Measurements from ENCODE around the gene HSD17B13. TPM values are rescaled to one million over a fixed set of nuclear protein-coding genes. Genes with fewer than 3 reads are reported as not detected.

HSD17B13 gene
- total and polyA plus RNA-seq, 12 donors: 0.10 to 0.83 (median 0.36) TPM; not detected in 3

GRCh38 chr4:87283151-87283550 is 39.5 kb downstream of the HSD17B13 start:
- Histone ChIP-seq H3K27me3 (no peaks in the 10 kb centered on the region), H3K4me1 (peaks cover 0 to 5% (median 0%) of the 10 kb centered on the region in 9 donors), H3K9me3 (peaks cover 0 to 36% (median 9%) of the 10 kb centered on the region in 11 donors), H3K27ac (no peak overlapping the region), H3K36me3 (no peaks in the 10 kb centered on the region), H3K4me3 (no peak overlapping the region)
- intact Hi-C loops (cut with DNase I): no loop called here
- DNase-seq (no peak), ATAC-seq (no peak)
- 70 to 76% methylated on average over 3 of the region's 3 CpGs for WGBS, 2 donors
- no peak for TF ChIP-seq CTCF (IDR thresholded peaks at IDR 0.05)

- peaks cover 0 to 30% (median 9%) of the 10 kb centered on the region in 11 donors for H3K9me3 ChIP-seq
- no peak for TF ChIP-seq CTCF (IDR thresholded peaks at IDR 0.05)
- no peaks in the 10 kb centered on the region for H3K36me3 ChIP-seq
- no peak for DNase-seq
- no peak overlapping the region for H3K27ac ChIP-seq
- ATAC-seq: no peak
- H3K27me3 ChIP-seq: no peaks in the 10 kb centered on the region
- intact Hi-C loops (cut with DNase I): no loop called here
- H3K4me1 ChIP-seq: peaks cover 0 to 10% (median 0%) of the 10 kb centered on the region in 9 donors
- 79 to 84% methylated on average over 1 of the region's 1 CpG for WGBS, 2 donors
- H3K4me3 ChIP-seq: no peak overlapping the region
Measured at GRCh38 chr4:87281603-87282002, 41.1 kb downstream of the HSD17B13 start.

- no peak for DNase-seq
- intact Hi-C loops (cut with DNase I): loop anchor here in 5 of 10 donors (10.0 kb wide), 3 partner anchors 186 to 566 kb away; partner anchors contain the start of gene MEPE (in 1 of the 5)
- Histone ChIP-seq H3K27ac (peak overlapping the region in 1 of 10 donors; percentile 5), H3K36me3 (no peaks in the 10 kb centered on the region), H3K27me3 (no peaks in the 10 kb centered on the region), H3K4me3 (no peak overlapping the region), H3K4me1 (peaks cover 0 to 10% (median 0%) of the 10 kb centered on the region in 9 donors), H3K9me3 (peaks cover 0 to 4% (median 0%) of the 10 kb centered on the region in 11 donors)
- TF ChIP-seq CTCF (IDR thresholded peaks at IDR 0.05): no peak
- 62 to 67% methylated on average over 3 of the region's 3 CpGs for WGBS, 2 donors
- ATAC-seq: peak in 1 of 8 donors; percentile 56
Measured at GRCh38 chr4:87278335-87278794, 44.3 kb downstream of the HSD17B13 start.

GRCh38 chr4:87275311-87275710 is 47.4 kb downstream of the HSD17B13 start:
- Histone ChIP-seq H3K36me3 (no peaks in the 10 kb centered on the region), H3K4me3 (no peak overlapping the region), H3K9me3 (no peaks in the 10 kb centered on the region), H3K27me3 (no peaks in the 10 kb centered on the region), H3K27ac (no peak overlapping the region), H3K4me1 (peaks cover 0 to 10% (median 0%) of the 10 kb centered on the region in 9 donors)
- TF ChIP-seq CTCF (IDR thresholded peaks at IDR 0.05): no peak
- intact Hi-C loops (cut with DNase I): loop anchor here in 5 of 10 donors (10.0 kb wide), 3 partner anchors 189 to 569 kb away; partner anchors contain the start of gene MEPE (in 1 of the 5)
- ATAC-seq (no peak), DNase-seq (no peak)
- WGBS, 2 donors: 96% methylated on average over 2 of the region's 2 CpGs

All from heart right ventricle (tissue), 16 donors.